Inflammatory macrophage treated with lipopolysaccharide for 1 hour (primary cell): ENCODE data around the gene FAM228A.
"Not testable (repeated sequence)": the region's sequence is repeated elsewhere in the genome, so short reads cannot be mapped to it uniquely, and the experiment has no call there.

Source experiments
- DNase-seq, 2 donors: peaks; one replicate each; pipeline ENCODE4 v3.0.0-alpha.2; 2020 to 2022

FAM228A gene

DNA sequence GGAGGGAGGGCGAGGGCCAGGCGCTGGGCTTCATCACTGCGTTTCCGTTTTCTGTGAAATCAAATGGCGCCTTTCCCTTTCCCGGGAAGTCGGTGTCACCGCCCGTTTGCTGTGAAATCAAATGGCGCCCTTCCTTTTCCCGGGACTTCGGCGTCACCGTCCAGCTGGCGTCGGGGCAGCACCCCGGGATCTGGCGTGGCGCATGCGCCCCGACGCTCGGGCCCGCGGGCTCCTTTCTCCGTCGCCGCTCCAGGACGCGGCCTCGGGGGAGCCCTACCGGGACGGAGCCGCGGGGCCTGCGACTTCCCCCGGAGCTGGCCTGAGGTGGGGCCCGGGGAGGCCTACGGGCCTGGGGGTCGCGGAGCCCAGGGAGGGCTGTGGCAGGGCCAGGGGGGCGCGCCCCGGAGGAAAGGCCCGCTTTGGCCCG lies at the start of gene FAM228A:
Gene FAM228A, plus strand, starts transcription at position 203 of the 427 bp plus-strand sequence. CDS start 428 bp downstream, outside the sequence.
- no peak for DNase-seq

DNA sequence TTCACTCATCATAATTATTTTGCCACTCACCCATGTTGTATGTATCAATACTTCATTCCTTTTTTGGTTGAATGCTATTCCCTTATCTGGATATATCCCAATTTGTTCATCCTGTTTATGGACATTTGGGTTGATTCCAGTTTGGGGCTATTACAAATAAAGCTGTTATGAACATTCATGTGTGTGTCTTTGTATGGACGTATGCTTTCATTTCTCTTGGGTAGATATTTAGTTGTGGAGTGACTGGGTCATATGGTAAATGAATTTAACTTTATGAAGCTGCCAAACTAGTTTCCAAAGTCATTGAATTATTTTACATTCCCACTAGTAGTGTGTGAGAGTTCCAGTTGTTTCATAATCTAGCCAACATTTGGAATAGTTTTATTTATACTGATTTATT lies 48.9 kb upstream of the FAM228A start:
- DNase-seq = no peak

DNA sequence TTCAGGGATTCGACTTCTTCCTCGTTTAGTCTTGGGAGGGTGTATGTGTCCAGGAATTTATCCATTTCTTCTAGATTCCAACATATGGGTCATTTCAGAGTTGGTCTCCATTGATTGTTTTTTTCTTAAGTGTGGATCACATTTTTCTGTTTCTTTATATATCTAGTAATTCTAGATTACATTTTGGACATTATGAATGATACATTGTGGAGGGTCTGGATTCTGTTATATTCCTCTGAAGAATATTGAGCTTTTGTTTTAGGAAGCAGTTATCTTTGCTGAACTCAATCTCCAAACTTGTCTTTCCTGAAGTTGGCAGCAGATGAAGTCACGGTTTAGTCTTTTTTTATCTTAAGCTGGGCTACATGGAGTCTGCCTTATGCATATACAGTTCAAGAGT lies 42.3 kb upstream of the FAM228A start:
- DNase-seq = no peak

- DNase-seq = not testable (repeated sequence)
Observed at GRCh38 chr2:24140305-24140704, 34.5 kb upstream of the FAM228A start.

GRCh38 chr2:24147364-24147763 lies 27.5 kb upstream of the FAM228A start:
- DNase-seq = no peak

DNA sequence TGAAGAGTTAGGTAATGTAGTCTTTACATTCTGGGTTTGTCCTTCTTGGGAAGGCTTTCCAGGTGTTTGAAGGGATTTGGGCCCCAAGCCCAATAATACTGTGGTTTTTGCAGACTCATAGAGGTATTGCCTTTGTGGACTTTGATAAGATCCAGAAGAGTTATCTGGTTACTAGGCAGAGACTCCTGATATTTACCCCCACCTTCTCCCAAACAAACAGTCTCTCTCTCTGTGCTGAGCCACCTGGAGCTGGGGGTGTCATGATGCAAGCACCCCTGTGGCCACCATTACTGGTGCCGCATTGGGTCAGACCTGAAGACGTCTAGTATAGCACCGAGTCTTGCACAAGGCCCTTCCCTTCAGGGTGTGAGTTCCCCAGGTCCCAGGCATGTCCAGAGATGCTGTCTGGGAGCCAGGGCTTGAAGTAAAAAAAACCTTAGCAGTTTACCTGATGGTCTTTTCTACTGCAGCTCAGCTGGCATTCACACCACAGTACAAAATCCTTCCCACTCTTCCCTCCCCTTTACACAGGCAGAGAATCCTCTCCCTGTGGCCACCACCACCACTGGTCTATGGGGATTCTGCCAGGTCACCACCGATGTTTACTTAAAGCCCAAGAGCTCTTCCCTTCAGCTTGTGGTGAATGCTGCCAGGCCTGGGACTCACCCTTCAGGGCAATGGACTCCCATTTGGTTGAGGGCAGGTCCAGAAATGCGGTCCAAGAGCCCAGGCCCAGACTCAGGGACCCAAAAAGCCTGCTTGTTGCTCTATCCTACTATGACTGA lies 22.2 kb upstream of the FAM228A start:
- no peak for DNase-seq

DNA sequence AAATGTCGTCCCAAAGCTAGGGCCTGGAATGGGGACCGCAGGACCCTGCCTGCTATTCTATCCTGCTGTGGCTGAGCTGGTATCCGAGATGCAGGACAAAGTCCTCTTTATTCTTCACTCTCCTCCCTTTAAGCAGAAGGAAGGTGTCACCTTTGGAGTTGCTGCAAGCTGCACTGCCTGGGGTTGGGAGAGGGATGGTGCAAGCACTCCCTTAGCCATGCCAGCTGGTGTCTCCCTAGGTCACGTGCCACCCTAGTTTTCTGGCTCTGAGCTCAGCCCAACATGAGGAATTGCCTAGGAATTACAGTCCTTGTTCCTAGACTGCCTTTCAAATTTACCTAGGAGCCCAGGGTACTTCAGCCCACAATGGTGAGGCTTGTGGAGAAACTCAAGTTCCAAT lies 21.4 kb upstream of the FAM228A start:
- no peak for DNase-seq

- DNase-seq = no peak
Observed at GRCh38 chr2:24158131-24158530, 16.7 kb upstream of the FAM228A start.

DNA sequence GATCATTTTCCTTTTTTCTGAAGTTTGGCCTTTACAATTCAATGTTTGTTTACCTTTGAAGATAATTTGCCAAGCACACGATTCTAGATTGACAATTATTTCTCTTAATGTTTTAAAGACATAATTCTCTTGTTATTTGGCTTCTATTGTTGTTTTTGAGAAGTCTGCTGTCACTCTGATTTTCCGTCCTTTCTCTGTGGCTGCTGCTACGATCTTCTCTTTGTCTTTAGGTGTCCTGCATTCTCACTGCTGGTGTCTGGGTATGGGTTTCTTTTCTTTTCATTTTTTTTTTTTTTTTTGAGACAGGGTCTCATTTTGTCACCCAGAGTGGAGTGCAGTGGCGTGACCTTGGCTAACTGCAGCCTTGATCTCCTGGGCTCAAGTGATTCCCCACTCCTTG lies 15.1 kb upstream of the FAM228A start:
- DNase-seq = no peak

DNA sequence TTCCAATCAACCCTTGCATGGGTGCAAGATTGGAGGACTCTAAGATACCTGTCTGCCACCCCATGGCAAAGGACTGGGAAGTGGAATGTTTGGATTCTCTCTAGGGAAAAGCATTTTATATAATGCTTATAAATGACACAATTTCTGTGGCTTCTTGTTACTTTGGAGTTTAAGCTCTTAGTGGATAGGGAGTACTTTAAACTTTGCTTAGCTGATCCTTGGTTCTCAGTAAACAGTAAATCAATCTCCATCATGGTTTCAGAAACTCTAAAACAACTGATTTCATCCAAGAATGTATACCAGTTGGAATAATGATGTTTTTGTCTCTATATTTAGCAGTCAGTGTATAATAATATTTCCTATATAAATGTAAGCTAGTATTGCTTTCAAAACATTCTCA lies 14.1 kb upstream of the FAM228A start:
- DNase-seq = no peak

GRCh38 chr2:24162494-24162893 lies 12.4 kb upstream of the FAM228A start:
- no peak for DNase-seq

DNA sequence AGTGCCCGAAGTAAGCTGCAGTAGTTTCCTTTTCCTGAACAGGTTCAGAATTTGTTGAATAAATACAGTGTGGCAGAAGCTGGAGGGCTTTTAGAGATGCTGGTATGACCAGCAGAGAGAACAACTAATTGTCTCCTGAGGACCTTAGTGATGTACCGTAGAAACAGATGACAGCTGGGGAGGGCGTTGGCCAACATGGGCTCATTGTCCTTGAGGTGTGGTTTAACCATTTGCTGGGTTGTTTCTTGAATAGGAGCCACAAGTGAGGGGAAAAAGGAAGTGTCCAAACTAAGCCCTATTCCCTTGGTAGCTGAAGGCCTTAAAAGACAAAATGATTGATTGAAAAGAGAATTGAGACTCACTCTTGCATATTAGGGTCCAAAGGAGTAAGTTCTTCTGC lies 11.7 kb upstream of the FAM228A start:
- DNase-seq = no peak

- peak; percentile 25 to 33 for DNase-seq
Observed at GRCh38 chr2:24163601-24164000, 11.3 kb upstream of the FAM228A start.

DNA sequence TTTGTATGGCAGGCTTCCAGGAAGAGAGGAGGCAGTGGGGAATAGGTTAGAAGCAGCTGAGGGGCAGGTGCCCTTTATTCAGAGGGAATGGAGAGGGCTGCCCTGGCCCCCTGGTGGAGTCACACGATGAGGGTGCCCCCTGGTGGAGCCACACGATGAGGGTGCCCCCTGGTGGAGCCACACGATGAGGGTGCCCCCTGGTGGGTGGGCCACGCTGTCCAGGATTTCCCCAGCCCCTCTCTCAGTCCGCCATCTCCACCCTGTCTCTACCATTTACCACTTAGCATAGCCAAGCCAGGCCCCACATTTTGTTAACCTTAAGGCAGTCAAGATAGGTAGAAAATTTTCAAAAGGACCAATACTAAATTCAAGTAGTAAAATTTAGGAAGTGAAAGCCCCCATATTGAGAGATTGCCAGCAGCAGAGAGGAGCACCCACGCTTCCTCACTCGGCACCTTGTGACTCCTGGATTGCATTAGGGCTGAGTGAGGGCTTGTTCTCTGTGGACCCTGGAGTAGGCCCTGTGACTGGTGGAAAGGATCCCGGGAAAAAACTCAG lies 10.4 kb upstream of the FAM228A start:
- DNase-seq = peak; percentile 60 to 81

GRCh38 chr2:24169023-24169422 lies 5.8 kb upstream of the FAM228A start:
- DNase-seq = no peak

GRCh38 chr2:24175631-24176187 lies 856 bp downstream of the FAM228A start:
- DNase-seq = no peak

DNA sequence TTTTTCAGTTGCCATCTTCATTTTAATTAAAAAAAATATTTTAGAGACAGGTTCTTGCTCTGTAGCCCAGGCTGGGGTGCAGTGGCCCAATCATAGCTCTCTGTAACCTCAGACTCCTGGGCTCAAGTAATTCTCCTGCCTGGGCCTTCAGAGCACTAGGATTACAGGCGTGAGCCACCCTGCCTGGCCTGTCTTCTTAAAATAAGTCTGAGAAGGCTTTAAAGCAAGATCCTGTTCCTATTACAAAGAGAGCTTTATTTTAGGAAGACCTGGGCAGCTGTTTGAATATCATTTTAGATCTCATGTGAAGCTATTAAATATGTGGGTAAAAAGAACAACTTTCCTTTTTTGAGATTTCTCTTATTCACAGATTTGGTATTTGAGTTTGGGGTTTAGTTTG lies 1.5 kb downstream of the FAM228A start:
- DNase-seq = no peak

DNA sequence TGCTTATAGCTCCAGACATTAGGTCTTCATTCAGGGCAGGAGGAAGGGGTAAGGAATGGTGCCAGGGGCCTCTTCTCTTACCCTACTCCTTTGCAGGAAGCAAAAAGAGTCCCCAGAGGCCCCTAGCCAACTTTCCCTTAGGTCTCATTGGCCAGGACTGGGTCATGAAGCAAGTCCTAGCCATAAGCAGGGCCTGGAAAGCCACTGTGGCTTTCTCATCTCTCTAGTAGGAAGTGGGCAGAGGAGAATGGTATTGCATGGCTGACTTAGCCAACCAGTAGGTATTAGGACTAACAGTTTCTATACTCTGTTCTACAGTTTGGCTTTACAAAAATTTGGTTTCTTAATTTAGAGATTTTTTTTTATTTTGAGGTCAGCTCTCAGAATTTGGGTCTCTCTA lies 4.8 kb downstream of the FAM228A start:
- DNase-seq = no peak

DNA sequence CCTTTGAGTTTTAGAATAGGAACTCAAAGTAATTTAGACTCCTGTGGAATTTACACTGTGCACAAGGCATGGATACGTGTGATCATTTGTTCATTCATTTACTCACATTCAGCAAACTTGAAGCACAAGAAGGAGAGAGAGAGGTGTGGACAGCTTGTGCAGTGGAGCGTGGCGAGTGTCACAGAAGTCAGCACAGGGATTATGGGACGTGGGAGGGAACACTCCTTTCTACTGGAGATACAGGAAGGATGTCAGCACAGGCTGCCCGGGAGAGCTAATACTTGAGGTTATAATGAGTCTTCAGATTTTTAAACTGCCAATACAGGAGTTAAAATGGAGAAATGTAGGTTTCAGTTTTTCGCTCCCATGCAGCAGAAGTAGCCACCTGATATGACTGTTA lies 7.0 kb downstream of the FAM228A start:
- DNase-seq = no peak

GRCh38 chr2:24182507-24182906 lies 7.7 kb downstream of the FAM228A start:
- no peak for DNase-seq

- DNase-seq = no peak
Observed at GRCh38 chr2:24183366-24184069, 8.7 kb downstream of the FAM228A start.

DNA sequence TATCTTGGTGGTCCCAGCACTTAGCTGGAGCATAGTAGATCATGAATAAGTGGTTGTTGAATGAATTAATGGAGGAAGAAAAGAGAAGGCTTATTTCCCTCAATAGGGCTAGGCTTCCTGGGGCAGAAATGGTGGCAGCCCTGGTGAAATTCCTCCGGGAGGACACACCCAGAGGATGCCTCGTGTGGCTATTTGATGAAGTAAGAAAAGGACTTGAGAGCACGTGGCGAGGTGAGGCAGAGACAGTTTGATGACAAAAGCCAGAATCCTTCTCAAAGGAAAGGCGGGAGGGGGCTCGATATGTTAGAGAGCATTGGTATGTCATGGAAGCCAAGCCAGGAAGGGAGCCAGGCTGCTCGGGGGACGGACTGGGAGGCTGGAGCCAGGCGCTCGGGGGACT lies 14.7 kb downstream of the FAM228A start:
- DNase-seq = no peak

DNA sequence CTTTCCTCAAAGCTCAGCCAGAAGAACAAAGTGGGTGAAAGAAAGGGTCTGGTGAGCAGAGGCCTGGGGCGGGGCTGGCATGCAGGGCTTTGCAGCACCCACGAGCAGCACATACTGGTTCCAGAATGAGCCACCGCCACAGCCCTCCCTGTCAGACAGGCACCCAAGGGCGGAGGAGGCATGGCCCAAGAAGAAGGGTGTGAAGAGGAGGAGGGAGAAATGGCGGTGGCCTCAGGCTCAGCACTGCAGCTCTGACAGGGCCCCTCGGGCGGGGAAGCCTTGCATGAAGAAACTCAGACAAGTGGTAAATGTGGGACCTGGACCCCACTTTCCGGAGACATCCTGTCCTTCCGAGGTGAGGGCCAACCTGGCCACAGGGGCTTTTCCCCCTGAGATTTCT lies 15.7 kb downstream of the FAM228A start:
- no peak for DNase-seq

DNA sequence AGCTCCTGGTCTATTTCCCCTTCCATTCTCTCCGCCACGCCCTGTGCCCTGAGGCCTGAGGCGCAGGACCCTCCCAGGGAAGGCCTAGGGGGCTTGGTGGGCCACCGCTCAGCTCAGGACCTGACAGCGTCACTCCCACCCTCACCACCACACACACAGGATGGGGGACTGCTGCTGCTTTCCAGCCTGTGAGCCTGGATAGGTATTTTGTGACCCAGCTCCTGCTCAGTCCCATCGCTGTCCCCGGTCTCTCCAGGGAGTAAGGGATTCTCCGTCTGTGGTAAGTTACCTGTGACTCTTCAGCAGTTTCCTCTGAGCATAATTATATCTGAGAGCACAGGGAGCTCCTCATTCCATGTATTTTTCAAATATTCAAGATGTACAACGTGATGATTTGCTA lies 16.3 kb downstream of the FAM228A start:
- DNase-seq = no peak
